IPS-18a (cell line): ENCODE measurements around the gene TLX3.
A peak's percentile ranks its signal among the peaks of the same experiment; 100 is the strongest.
"Not testable (repeated sequence)": the region's sequence is repeated elsewhere in the genome, so short reads cannot be mapped to it uniquely, and the experiment has no call there.

Source experiments
- H3K27ac ChIP-seq: one replicate; pipeline ENCODE4 v1.5.1; 2013; ENCODE audit warnings: low read length
- H3K27me3 ChIP-seq: one replicate; pipeline ENCODE4 v1.6.1; 2013; ENCODE audit warnings: mild to moderate bottlenecking, low read length; ENCODE audit not compliant: control insufficient read depth, insufficient read depth
- H3K36me3 ChIP-seq: one replicate; pipeline ENCODE4 v1.6.1; 2013; ENCODE audit warnings: low read depth, low read length; ENCODE audit not compliant: control insufficient read depth
- H3K4me1 ChIP-seq: one replicate; pipeline ENCODE4 v1.6.1; 2013; ENCODE audit warnings: low read depth, low read length; ENCODE audit not compliant: control insufficient read depth
- H3K4me3 ChIP-seq: one replicate; pipeline ENCODE4 v1.5.1; 2013; ENCODE audit warnings: low read length
- H3K9ac ChIP-seq: one replicate; pipeline ENCODE4 v1.6.1; 2013; ENCODE audit warnings: mild to moderate bottlenecking, low read length, moderate library complexity
- H3K9me3 ChIP-seq: one replicate; pipeline ENCODE4 v1.6.1; 2013; ENCODE audit warnings: low read depth, low read length; ENCODE audit not compliant: control insufficient read depth

The TLX3 gene

GRCh38 chr5:171336521-171337209 lies 27.6 kb downstream of the TLX3 start:
- peaks cover 41% of the 10 kb centered on the region for H3K27me3 ChIP-seq
- no peak overlapping the region for H3K9ac ChIP-seq
- peak overlapping the region; percentile 42 for H3K4me3 ChIP-seq
- no peak overlapping the region for H3K27ac ChIP-seq
- no peaks in the 10 kb centered on the region for H3K4me1 ChIP-seq
- no peaks in the 10 kb centered on the region for H3K9me3 ChIP-seq
- H3K36me3 ChIP-seq: no peaks in the 10 kb centered on the region

- Histone ChIP-seq H3K27ac (no peak overlapping the region), H3K4me3 (peak overlapping the region; percentile 42), H3K9ac (no peak overlapping the region), H3K9me3 (no peaks in the 10 kb centered on the region), H3K36me3 (no peaks in the 10 kb centered on the region), H3K4me1 (no peaks in the 10 kb centered on the region), H3K27me3 (peaks cover 41% of the 10 kb centered on the region)
Observed at GRCh38 chr5:171337210-171337569, 28.1 kb downstream of the TLX3 start.

GRCh38 chr5:171340042-171340441 lies 31.0 kb downstream of the TLX3 start:
- no peaks in the 10 kb centered on the region for H3K9me3 ChIP-seq
- H3K27me3 ChIP-seq: peaks cover 34% of the 10 kb centered on the region
- no peak overlapping the region for H3K27ac ChIP-seq
- no peaks in the 10 kb centered on the region for H3K4me1 ChIP-seq
- H3K9ac ChIP-seq: no peak overlapping the region
- no peak overlapping the region for H3K4me3 ChIP-seq
- no peaks in the 10 kb centered on the region for H3K36me3 ChIP-seq

- H3K27me3 ChIP-seq: peaks cover 29% of the 10 kb centered on the region
- H3K9me3 ChIP-seq: no peaks in the 10 kb centered on the region
- H3K27ac ChIP-seq: no peak overlapping the region
- no peak overlapping the region for H3K4me3 ChIP-seq
- no peaks in the 10 kb centered on the region for H3K36me3 ChIP-seq
- H3K9ac ChIP-seq: no peak overlapping the region
- no peaks in the 10 kb centered on the region for H3K4me1 ChIP-seq
Observed at GRCh38 chr5:171340491-171340890, 31.4 kb downstream of the TLX3 start.

GRCh38 chr5:171342362-171343111 lies 33.5 kb downstream of the TLX3 start:
- Histone ChIP-seq H3K36me3 (no peaks in the 10 kb centered on the region), H3K9me3 (no peaks in the 10 kb centered on the region), H3K27ac (no peak overlapping the region), H3K27me3 (peaks cover 9% of the 10 kb centered on the region), H3K9ac (no peak overlapping the region), H3K4me1 (no peaks in the 10 kb centered on the region), H3K4me3 (no peak overlapping the region)

- no peaks in the 10 kb centered on the region for H3K9me3 ChIP-seq
- no peaks in the 10 kb centered on the region for H3K36me3 ChIP-seq
- H3K4me3 ChIP-seq: no peak overlapping the region
- H3K27me3 ChIP-seq: no peaks in the 10 kb centered on the region
- H3K4me1 ChIP-seq: no peaks in the 10 kb centered on the region
- no peak overlapping the region for H3K9ac ChIP-seq
- H3K27ac ChIP-seq: no peak overlapping the region
Observed at GRCh38 chr5:171344936-171345608, 36.0 kb downstream of the TLX3 start.

- H3K36me3 ChIP-seq: no peaks in the 10 kb centered on the region
Observed at GRCh38 chr5:171351536-171352073, 42.6 kb downstream of the TLX3 start.

GRCh38 chr5:171355302-171355724 lies 46.3 kb downstream of the TLX3 start:
- no peaks in the 10 kb centered on the region for H3K36me3 ChIP-seq
- H3K4me1 ChIP-seq: no peaks in the 10 kb centered on the region
- no peaks in the 10 kb centered on the region for H3K27me3 ChIP-seq
- no peaks in the 10 kb centered on the region for H3K9me3 ChIP-seq
- no peak overlapping the region for H3K4me3 ChIP-seq
- no peak overlapping the region for H3K9ac ChIP-seq
- no peak overlapping the region for H3K27ac ChIP-seq

More at GRCh38 chr5:171351536-171352073, 42.6 kb downstream of the TLX3 start:
- H3K4me1 ChIP-seq: no peaks in the 10 kb centered on the region
- no peaks in the 10 kb centered on the region for H3K27me3 ChIP-seq
- no peak overlapping the region for H3K4me3 ChIP-seq
- H3K27ac ChIP-seq: no peak overlapping the region
- H3K9ac ChIP-seq: no peak overlapping the region
- no peaks in the 10 kb centered on the region for H3K9me3 ChIP-seq

- H3K9me3 ChIP-seq: no peaks in the 10 kb centered on the region
- H3K27ac ChIP-seq: no peak overlapping the region
- no peaks in the 10 kb centered on the region for H3K36me3 ChIP-seq
- H3K4me3 ChIP-seq: no peak overlapping the region
- H3K4me1 ChIP-seq: no peaks in the 10 kb centered on the region
- H3K9ac ChIP-seq: no peak overlapping the region
- no peaks in the 10 kb centered on the region for H3K27me3 ChIP-seq
Observed at GRCh38 chr5:171357843-171358242, 48.8 kb downstream of the TLX3 start.

- not testable (repeated sequence) for H3K36me3 ChIP-seq
Observed at GRCh38 chr5:171361151-171361550, 52.1 kb downstream of the TLX3 start.

More at GRCh38 chr5:171361151-171361550, 52.1 kb downstream of the TLX3 start:
- H3K27ac ChIP-seq, H3K9ac ChIP-seq, H3K27me3 ChIP-seq, H3K4me1 ChIP-seq, H3K9me3 ChIP-seq, H3K4me3 ChIP-seq: not testable (repeated sequence)
